ENCODE measurements around the gene TMEM164.

DNA sequence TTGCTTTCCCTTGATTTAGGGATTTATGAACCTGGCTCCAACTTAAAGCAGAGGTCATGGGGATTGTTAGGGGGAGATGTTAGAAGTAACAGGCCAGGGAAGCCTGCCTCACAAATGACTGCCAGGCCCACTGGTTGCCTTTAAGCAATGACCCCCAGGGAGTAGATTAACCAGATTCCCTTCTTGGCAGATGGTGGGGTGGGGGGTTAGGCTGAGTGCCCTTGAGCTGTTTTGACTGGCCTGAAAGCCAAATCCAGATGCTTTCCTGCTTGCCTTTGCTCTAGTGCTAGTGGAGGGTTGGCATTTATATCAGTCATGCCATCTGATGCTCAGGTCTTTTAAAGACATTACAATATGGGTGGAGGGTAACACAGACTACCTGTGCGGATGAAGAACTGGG, 128.1 kb downstream of the TMEM164 start:
- TF ChIP-seq, protein P1, sequence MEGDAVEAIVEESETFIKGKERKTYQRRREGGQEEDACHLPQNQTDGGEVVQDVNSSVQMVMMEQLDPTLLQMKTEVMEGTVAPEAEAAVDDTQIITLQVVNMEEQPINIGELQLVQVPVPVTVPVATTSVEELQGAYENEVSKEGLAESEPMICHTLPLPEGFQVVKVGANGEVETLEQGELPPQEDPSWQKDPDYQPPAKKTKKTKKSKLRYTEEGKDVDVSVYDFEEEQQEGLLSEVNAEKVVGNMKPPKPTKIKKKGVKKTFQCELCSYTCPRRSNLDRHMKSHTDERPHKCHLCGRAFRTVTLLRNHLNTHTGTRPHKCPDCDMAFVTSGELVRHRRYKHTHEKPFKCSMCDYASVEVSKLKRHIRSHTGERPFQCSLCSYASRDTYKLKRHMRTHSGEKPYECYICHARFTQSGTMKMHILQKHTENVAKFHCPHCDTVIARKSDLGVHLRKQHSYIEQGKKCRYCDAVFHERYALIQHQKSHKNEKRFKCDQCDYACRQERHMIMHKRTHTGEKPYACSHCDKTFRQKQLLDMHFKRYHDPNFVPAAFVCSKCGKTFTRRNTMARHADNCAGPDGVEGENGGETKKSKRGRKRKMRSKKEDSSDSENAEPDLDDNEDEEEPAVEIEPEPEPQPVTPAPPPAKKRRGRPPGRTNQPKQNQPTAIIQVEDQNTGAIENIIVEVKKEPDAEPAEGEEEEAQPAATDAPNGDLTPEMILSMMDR (IDR thresholded peaks at IDR 0.05) = no peak
- TF ChIP-seq POLR2A (IDR thresholded peaks at IDR 0.05) = no peak

All from right lobe of liver (tissue), 4 donors.